Measurements from ENCODE around the gene ADAMTSL3.

Gene ADAMTSL3

GRCh38 chr15:83838763-83839162, 184.8 kb downstream of the ADAMTSL3 start:
- no peak for DNase-seq (ENCODE audit: extremely low spot score)
- ChIA-PET POLR2A (no interaction called here), CTCF (interaction anchor here (1.2 to 1.5 kb wide), 3 partner anchors 8 to 272 kb away, joined by 3 to 6 read pairs (median 3); no protein-coding TSS in a partner anchor)
- no peak for TF ChIP-seq TARDBP (IDR thresholded peaks at IDR 0.05)
- TF ChIP-seq BHLHE40 (IDR thresholded peaks at IDR 0.05; ENCODE audit: borderline replicate concordance) = no peak
- no peak for TF ChIP-seq NFRKB (IDR thresholded peaks at IDR 0.05)
- TF ChIP-seq PKNOX1 (IDR thresholded peaks at IDR 0.05) = no peak
- no peak for TF ChIP-seq SP1 (IDR thresholded peaks at IDR 0.05)
- no peak for TF ChIP-seq FOXA1 (IDR thresholded peaks at IDR 0.05)
- TF ChIP-seq LEF1 (IDR thresholded peaks at IDR 0.05; ENCODE audit: borderline replicate concordance) = no peak
- no peak for TF ChIP-seq CTBP1 (IDR thresholded peaks at IDR 0.05; ENCODE audit: borderline replicate concordance)
- TF ChIP-seq ELF4 (IDR thresholded peaks at IDR 0.05) = no peak
- no peak for TF ChIP-seq SUZ12 (IDR thresholded peaks at IDR 0.05)
- no peak for TF ChIP-seq FOXM1 (IDR thresholded peaks at IDR 0.05; ENCODE audit: borderline replicate concordance)

GRCh38 chr15:83842281-83842680, 188.4 kb downstream of the ADAMTSL3 start:
- TF ChIP-seq LEF1 (IDR thresholded peaks at IDR 0.05; ENCODE audit: borderline replicate concordance) (no peak), SUZ12 (IDR thresholded peaks at IDR 0.05) (no peak), BHLHE40 (IDR thresholded peaks at IDR 0.05; ENCODE audit: borderline replicate concordance) (no peak), L3MBTL2 (conservative IDR thresholded peaks at IDR 0.05) (no peak), ELF4 (IDR thresholded peaks at IDR 0.05) (no peak), FOXM1 (IDR thresholded peaks at IDR 0.05; ENCODE audit: borderline replicate concordance) (no peak)
- no peak for DNase-seq (ENCODE audit: extremely low spot score)
- CTCF ChIA-PET = no interaction called here
- POLR2A ChIA-PET = no interaction called here

- TF ChIP-seq ELF4 (IDR thresholded peaks at IDR 0.05) (no peak), BHLHE40 (IDR thresholded peaks at IDR 0.05; ENCODE audit: borderline replicate concordance) (no peak), SUZ12 (IDR thresholded peaks at IDR 0.05) (no peak), SP1 (IDR thresholded peaks at IDR 0.05) (no peak), ZNF384 (IDR thresholded peaks at IDR 0.05) (no peak), FOXM1 (IDR thresholded peaks at IDR 0.05; ENCODE audit: borderline replicate concordance) (no peak), TARDBP (IDR thresholded peaks at IDR 0.05) (no peak), PKNOX1 (IDR thresholded peaks at IDR 0.05) (no peak), LEF1 (IDR thresholded peaks at IDR 0.05; ENCODE audit: borderline replicate concordance) (no peak)
- POLR2A ChIA-PET = no interaction called here
- DNase-seq (ENCODE audit: extremely low spot score) = no peak
- CTCF ChIA-PET = no interaction called here
These were observed 189.5 kb downstream of the ADAMTSL3 start for GRCh38 chr15:83843471-83843871.

- no peak for TF ChIP-seq PKNOX1 (IDR thresholded peaks at IDR 0.05)
- no peak for TF ChIP-seq L3MBTL2 (conservative IDR thresholded peaks at IDR 0.05)
- TF ChIP-seq SP1 (IDR thresholded peaks at IDR 0.05) = no peak
- no peak for TF ChIP-seq TARDBP (IDR thresholded peaks at IDR 0.05)
- ChIA-PET POLR2A (no interaction called here), CTCF (no interaction called here)
- DNase-seq (ENCODE audit: extremely low spot score) = no peak
These were observed 190.8 kb downstream of the ADAMTSL3 start for GRCh38 chr15:83844742-83845141.

- ChIA-PET CTCF (no interaction called here), POLR2A (no interaction called here)
- TF ChIP-seq FOXA1 (IDR thresholded peaks at IDR 0.05) (no peak), ARNT (IDR thresholded peaks at IDR 0.05) (no peak), HDGF (IDR thresholded peaks at IDR 0.05; ENCODE audit: borderline replicate concordance) (no peak), ELF4 (IDR thresholded peaks at IDR 0.05) (no peak), SUZ12 (IDR thresholded peaks at IDR 0.05) (no peak), TARDBP (IDR thresholded peaks at IDR 0.05) (no peak), FOXM1 (IDR thresholded peaks at IDR 0.05; ENCODE audit: borderline replicate concordance) (no peak), NFRKB (IDR thresholded peaks at IDR 0.05) (no peak), SP1 (IDR thresholded peaks at IDR 0.05) (no peak), CTBP1 (IDR thresholded peaks at IDR 0.05; ENCODE audit: borderline replicate concordance) (no peak), ZNF384 (IDR thresholded peaks at IDR 0.05) (no peak), LEF1 (IDR thresholded peaks at IDR 0.05; ENCODE audit: borderline replicate concordance) (no peak), FOXK2 (IDR thresholded peaks at IDR 0.05) (no peak), BHLHE40 (IDR thresholded peaks at IDR 0.05; ENCODE audit: borderline replicate concordance) (no peak), PKNOX1 (IDR thresholded peaks at IDR 0.05) (no peak), L3MBTL2 (conservative IDR thresholded peaks at IDR 0.05) (no peak)
- no peak for DNase-seq (ENCODE audit: extremely low spot score)
These were observed 191.3 kb downstream of the ADAMTSL3 start for GRCh38 chr15:83845230-83845629.

- ChIA-PET POLR2A (no interaction called here), CTCF (interaction anchor here (0.9 kb wide), 1 partner anchor 9 kb away, joined by 3 read pairs; no protein-coding TSS in a partner anchor)
- DNase-seq (ENCODE audit: extremely low spot score) = no peak
- no peak for TF ChIP-seq SP1 (IDR thresholded peaks at IDR 0.05)
These were observed 192.9 kb downstream of the ADAMTSL3 start for GRCh38 chr15:83846847-83847246.

Measured in HEK293T (cell line).